ENCODE results near the gene LUC7L2.
"Not testable (repeated sequence)": the region's sequence is repeated elsewhere in the genome, so short reads cannot be mapped to it uniquely, and the experiment has no call there.

LUC7L2 gene

DNA sequence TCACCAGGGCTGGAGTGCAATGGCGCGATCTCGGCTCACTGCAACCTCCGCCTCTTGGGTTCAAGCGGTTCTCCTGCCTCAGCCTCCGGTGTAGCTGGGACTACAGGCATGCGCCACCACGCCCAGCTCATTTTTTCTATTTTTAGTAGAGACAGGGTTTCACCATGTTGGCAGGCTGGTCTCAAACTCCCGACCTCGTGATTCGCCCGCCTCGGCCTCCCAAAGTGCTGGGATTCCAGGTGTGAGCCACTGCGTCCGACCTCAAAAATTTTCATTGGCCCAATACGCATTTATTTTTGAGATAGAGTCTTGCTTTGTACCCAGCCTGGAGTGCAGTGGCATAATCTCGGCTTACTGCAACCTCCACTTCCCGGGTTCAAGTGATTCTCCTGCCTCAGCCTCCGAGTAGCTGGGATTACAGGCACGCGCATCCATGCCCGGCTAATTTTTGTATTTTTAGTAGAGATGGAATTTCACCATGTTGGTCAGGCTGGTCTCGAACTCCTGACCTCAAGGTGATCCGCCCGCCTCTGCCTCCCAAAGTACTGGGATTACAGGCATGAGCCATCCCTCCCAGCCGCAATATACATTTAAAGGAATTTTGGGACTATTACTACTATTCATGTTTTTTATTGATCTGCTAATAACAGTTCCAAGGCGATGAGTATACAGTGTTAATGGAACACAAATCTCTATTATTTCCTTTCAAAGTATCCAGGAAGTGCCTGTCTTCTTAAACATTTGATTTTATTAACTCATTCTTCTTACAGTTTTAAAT, 1.8 kb upstream of the LUC7L2 start:
- DNase-seq: not testable (repeated sequence)

DNA sequence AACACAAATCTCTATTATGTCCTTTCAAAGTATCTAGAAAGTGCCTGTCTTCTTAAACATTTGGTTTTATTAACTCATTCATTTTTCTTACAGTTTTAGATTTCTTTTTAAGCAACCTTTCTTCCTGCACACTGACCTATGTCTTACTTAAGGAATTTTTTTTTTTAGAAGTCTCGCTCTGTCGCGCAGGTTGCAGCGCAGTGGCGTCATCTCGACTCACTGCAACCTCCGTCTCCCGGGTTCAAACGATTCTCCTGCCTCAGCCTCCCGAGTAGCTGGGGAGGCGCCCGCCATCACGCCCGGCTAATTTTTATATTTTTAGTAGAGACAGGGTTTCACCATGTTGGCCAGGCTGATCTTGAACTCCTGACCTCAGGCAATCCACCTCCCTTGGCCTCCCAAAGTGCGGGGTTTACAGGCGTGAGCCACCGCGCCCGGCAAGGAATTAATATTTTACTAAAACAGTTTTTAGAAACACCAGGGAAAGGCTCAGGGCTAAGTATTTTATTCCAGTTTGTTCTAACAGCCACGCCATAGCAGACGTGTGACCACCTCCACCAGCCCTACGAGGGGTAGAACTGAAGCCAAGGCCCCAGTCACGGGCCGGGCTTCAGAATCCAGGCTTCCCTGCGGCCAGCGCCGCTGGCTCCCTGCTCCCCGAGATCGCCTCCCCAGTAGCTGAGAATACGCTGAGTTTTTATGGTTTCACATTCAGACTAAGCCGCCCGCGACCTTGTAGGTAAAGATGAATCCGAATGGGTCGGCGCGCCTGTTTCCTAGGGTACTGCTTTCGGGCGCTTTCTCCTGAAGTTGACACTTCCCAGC, 941 bp upstream of the LUC7L2 start:
- DNase-seq: peak; percentile 6

DNA sequence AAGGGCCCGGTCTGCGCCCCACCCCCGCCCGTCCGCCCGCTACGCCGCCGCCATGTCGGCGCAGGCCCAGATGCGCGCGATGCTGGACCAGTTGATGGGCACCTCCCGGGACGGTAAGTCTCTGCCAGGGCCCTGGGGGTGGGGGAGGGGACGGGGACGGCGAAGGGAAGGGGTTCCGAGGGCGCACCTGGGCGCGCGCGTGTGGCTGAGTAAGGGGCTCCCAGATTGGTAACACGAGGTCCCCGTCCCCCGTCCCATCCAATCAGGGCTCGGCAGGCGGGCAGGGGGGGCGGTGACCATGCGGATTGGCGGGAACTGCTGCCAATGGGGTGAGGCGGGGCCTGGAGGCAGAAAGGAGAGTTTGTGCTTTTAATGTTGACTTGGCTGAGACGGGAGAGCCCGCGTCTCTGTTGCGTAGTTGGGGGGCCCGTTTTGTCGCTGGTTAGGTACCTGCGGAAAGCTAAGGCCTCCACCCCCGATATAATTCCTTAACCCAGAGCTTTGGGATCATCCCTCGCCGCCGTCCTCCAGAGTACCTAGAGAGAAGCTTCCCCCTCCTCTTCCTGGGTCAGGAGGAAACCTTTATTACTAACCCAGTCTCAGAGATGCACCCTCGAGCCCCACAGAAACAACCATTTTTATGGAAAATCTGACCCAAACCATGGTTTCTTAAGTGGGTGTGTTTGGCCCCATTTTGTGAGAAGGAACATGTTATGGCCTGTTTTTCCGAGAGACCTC, 685 bp downstream of the LUC7L2 start:
- peak; percentile 97 for DNase-seq

DNA sequence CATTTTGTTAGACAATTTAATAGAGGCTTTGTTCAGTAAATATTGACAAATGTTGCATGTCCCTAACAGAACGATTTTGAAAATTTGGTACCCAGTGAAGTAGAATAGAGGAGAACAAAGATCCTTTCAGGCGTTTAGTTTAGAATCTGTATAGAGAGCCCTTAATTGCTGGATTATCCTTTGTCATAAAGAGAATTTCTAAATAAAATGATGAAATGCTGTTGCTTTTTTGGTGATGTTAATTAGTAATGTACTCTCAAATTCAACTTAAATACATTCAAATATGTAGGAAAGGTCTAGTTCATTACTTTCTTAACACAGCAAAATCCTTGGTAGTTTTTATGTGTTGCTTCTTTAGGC, 1.2 kb downstream of the LUC7L2 start:
- DNase-seq: no peak

DNA sequence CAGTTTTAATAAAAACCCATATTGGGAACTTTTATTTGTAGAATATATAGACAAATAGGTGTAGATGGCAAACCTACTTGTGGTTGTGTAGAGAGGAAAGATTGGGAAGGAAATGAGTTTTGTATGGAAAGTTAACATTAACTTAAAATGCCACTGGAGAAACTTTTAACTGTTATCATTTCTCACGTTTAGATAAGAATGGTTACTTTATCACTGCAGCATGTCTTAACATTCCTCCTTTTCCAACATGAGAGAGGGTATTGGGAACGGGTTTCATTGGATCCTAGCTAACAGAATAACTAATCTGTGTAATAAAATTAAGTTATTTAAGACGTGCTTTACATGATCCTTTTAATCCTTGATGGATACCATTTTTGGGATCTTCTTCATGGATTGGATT, 1.8 kb downstream of the LUC7L2 start:
- no peak for DNase-seq

DNA sequence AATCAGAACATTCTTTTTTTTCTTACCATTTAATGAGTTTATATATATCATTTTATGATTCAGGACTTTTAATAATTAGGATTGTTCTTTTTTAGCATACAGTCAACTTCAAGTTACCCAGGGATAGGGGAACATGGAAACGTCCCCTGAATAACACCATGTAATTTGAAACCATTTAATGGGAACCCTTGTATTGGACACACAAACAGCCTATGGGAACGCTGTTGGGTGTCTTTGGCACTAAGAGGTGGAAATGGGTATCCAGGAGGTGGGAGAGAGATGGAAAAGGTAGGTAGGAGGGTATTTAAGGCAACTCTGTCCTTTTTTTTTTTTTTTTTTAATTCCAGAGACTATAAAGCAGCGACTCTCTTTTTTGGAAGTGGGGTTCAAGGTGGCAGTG, 2.6 kb downstream of the LUC7L2 start:
- DNase-seq: no peak

DNA sequence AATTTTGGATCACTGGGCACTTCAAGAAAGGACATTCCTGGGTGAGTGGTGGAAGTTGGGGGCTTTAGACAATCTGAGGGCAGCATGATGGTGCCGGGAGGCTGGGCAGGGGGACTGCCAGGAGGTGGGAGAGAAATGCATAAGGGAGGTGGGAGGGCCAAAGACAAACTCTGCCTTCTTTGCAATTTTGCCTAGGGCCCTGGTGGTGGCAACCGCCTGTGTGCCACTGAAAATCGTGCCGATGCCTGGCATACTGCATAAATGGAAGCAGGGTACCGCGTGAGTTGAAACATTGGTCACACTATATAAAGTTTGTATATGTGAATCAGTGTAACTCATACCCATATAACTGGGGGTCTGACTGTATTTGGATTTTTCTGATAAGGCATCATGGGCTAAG, 3.3 kb downstream of the LUC7L2 start:
- DNase-seq: no peak

DNA sequence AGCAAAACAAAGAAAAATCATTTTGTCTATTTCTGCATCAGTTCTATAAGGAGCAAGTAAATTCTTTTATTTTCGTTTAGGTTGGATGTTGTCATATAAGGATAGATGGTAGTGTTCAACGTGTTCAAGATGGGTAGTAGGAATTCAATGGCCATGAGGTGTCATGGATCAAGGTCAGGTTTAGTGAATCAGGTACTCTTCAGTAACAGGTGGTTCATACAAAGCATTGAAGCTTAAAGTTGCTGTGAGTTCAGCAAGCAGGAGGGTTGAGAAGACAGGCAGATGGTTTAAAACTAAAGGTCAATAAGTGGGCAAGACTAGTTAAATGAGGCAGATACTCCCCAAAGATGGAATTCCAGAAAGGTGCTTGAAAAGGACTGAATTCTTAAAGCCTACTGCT, 5.6 kb downstream of the LUC7L2 start:
- DNase-seq: no peak

DNA sequence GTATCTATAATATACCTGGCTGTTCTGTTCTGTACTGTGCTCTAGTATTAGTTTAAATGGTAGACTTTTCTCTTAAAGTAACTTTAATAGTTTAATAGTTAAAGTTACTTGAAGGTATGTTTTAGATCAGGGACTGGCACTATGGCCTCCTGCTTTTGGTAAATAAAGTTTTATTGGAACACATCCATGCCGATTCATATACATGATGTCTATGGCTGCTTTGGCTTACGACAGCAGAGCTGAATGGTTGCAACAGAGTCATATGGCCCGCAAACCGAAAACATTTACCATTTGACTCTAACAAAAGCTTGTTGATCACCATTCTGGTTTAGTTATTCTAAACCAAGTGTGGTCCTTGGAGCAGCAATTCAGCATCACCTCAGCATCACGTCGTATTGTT, 6.7 kb downstream of the LUC7L2 start:
- DNase-seq: no peak

DNA sequence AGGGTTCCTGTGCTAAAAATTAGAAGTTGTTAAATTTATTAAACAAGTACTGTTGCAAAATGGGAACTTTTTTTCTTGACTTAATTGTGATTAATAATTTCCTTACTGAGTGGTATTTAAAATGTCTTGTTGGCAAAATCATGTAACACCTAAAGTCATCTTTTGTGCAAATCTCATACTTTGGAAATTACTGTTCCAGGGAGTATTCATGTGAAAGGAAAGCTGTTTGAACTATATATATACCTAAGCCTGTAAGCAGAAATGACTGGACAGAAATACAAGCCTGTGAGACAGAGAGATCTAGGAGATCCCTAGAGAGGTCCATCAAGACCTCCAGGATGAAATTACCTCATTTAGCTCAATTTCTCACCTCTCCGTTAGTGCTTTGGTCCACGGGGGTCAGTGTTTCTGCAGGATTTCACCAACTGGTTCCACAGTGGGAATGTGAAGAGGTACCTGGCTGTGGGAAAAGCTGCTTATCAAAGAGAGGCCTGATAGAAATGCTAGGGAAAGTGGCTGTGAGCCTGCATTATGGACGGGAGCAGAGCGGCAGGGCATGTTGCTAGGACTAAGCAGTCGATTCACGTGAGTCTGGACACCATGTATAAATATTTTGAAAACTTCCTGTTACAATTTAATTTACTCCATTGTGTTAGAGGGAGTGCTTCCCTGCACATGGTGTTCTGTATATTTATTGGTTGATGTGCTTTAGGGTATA, 7.9 kb downstream of the LUC7L2 start:
- no peak for DNase-seq

DNA sequence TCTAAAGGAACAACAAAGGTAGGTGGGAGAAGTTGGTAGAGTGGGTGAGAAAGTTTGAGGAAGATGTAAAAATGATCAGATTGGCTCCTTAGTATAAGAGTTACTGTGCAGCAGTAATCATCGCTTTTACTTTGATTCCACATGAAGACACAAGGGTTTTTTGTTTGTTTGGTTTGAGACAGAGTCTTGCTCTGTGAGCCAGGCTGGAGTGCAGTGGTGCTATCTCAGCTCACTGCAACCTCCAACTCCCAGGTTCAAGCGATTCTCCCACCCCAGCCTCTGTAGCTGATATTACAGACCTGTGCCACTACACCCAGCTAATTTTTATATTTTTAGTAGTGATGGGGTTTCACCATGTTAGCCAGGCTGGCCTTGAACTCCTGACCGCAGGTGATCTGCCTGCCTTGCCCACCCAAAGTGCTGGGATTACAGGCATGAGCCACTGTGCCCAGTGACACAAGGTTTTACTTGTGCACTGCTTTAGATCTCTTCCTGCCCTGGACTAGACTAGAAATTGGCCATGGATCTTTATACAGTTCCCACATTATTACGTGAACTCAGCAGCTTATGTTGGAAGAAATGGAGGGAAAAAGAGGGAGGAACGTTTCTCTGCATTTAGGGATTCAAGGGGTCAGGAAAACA, 10.7 kb downstream of the LUC7L2 start:
- no peak for DNase-seq

DNA sequence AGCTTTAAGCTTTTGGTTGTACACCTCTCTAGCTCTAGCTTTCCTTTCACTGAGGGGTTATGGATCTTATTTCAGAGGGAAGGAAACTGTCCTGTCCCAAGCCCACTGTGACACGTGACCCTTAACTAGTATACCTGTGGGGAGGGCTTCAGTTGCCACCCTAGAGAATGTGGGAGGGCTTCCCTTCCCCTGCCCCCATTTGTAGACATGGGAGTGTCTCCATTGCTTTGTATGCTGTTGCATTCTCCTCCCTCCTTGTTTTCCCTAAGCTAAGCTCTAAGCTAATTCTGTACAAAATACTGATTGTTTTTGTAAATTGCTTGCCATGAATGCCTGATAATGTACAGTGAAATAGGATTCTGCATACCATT, 11.2 kb downstream of the LUC7L2 start:
- no peak for DNase-seq

DNA sequence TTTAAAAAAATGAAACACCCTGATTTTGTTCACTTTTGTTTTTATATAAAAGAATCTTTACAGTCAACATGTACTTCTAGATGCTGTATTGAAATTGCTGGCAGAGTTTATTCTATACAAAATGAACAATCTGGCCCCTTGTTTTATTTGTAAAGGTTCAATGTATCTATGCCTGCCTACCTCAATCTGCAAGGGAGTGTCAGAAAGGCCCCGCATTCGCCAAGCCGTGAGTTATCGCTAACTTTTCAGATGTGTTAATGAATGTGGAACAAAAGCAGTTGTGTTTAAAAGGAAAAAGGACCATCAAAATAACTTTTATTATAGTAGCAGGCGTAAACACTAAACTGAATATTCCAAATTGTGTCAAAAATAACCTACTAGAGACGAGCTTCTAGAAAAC, 14.6 kb downstream of the LUC7L2 start:
- DNase-seq: no peak

DNA sequence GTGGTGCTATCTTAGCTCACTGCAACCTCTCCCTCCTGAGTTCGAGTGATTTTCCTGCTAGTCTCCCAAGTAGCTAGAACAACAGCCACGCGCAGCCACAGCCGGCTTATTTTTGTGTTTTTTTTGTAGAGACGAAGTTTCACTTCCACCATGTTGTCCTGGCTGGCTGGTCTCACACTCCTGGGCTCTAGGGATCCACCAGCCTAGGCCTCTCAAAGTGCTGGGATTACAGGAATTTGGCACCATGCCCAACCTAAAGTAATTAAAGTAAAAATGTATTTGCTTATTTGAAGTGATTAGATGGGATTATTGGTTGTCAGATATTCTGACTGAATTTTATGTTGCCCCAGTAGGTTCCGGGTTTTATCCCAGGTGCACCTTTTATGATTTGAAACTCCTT, 22.7 kb downstream of the LUC7L2 start:
- no peak for DNase-seq

DNA sequence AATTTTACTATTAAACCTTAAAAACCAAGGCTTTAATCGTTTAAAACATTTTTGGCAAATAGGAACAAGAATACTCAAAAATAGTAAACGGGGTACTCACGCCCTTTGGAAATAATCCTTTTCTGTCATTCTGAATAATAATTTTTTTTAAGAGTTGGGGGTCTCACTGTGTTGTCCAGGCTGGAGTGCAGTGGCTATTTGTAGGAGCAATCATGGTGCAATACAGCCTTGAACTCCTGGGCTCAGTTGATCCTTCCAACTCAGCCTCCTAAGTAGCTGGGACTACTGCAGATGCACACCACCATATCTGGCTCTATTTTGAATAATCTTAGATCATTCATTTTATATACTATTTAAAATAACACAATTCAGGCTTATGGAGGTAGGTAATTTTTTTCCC, 24.9 kb downstream of the LUC7L2 start:
- DNase-seq: no peak

DNA sequence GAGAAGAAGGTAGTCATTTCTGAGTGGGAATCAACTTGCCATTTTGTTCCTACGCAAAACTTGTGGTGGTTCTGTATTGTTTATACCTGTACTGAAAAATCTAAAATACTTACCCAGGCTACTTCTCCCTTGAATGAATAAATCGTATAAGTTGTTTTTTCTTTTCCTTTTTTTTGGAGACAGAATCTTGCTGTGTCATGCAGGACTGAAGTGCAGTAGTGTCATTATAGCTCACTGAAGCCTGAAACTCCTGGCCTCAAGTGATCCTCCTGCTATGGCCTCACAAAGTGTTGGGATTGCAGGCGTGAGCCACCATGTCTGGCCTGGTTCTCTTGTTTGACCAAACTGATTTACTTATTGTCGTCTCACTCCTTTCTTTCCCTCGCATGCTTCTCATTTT, 27.9 kb downstream of the LUC7L2 start:
- no peak for DNase-seq

DNA sequence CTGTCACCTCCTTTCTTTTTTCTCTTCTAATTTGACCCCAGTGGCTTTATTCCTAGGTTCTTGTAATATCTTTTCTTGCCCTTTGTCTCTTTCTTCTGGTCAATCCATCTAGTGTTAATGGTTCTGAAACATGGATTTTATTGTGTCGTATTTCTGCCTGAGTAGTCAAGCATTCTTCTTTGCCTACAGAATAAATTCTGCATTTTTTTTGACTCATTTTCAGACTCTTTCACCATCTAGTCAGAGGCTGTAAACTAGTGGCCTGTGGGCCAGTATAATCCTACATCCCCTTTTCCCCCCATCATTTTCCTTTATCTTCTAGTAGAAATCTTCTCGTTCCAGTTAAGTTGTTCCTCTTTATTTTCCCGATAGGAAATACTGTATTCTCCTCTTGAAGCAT, 29.4 kb downstream of the LUC7L2 start:
- no peak for DNase-seq

DNA sequence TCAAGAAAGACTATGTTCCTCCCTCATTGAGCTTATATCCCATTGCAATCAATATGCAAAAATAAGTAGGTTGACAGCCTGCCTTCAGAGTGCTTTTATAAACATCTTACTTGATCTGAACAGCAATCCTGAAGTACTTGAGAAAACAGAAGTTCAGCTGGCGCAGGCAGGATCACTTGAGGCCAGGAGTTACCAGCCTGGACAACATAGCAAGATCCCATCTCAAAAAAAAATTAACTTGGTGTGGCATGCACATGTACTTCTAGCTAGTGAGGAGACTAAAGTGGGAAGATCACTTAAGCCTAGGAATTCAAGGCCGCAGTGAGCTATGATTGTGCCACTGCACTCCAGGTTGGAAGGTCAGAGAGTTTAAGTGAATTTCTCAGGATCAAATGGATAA, 30.1 kb downstream of the LUC7L2 start:
- no peak for DNase-seq

DNA sequence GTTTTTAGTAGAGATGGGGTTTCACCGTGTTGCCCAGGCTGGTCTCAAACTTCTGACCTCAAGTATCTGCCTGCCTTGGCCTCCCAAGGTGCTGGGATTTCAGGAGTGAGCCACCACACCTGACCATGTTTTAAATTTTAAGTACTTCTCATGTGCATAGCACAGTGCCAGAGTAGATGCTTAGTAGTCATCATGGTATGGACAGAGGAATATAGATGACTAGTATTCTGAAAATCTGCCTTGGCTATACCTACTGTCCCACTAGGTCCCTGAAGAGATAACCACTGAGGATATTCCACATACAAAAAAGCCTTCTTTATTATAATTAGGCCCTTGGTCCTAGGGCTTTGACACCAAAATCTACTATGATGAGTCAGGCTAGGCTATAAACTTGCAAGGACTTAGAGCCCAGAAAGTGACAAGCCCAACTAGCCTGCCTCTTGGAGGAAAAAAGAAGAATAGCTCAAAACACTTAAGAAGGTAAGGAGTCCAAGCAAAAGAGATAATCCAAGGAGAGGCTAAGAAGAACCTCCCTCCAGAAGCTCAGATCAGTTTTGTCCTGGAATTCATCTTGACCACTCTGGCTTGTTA, 34.0 kb downstream of the LUC7L2 start:
- DNase-seq: no peak

DNA sequence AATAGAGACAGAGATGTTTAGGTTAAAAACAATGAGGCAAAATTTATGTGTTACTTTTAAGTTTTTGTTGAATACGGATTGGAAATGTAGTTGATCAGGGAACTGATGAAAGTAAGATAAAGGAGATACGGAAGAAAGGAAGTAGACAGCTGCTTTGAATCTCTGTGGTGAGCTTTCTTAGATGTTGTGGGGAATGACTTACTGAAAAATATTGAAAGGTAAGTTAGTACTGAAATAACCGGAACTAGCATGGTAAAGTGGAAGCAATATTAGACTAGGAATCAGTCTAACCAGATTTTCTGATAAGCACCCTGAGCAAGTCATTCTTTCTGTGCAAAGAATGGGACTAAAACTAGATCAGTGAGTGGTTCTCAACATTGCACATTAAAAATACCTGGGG, 34.8 kb downstream of the LUC7L2 start:
- DNase-seq: no peak

DNA sequence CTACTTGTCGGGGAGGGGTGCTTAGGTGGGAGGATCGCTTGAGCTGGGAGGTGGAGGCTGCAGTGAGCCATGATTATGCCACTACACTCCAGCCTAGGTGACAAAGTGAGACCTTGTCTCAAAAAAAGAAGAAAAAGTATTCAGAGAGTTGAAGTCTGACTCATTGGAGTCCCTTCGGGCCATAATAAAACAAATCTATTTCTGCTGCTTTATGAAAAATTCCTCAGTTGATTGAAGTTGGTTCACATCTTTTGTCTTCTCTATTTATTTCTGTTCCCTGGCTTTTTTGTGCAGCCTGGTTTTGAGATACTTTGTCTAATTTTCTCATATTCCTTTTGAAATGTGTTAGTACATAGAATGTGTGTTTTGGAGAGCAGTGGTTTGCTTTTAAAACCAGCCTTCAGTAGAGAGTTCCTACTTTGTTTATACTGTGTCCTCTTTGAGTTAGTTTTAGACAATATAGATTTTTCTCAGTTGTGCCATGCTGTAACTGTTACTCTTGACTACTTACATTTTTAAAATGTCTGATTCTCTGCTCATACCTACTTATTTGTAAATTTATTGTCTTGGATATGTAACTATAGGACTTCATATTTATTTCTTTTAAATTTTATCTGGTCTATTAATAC, 36.7 kb downstream of the LUC7L2 start:
- DNase-seq: no peak

DNA sequence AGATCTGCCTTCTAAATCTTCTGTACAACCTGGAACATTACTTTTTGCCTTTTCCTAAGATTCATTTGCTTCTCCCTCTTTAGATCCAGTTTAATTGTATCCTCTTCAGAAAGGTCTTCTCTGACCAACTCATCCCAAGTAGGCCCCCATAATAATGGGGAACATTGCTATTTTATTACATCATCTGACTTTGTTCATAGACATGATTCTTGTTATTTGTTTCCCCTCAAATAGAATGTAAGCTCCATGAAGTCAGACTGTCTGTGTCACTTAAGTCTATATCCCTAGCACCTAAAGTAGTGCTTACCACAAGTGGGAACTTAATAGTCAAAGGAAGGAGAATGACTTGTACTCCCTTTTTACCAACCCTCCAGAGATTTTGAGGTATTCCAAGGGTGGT, 37.5 kb downstream of the LUC7L2 start:
- no peak for DNase-seq

Data from NCI-H1436 (cell line).